CD4-positive, alpha-beta T cell treated with Interleukin-17A for 1 hour (primary cell): Measurements from ENCODE around the gene LRRC75A.
"Not testable (repeated sequence)": the region's sequence is repeated elsewhere in the genome, so short reads cannot be mapped to it uniquely, and the experiment has no call there.

Source experiments
- DNase-seq: peaks from one replicate; pipeline ENCODE4 v3.0.0-alpha.2; 2020

The LRRC75A gene

DNA sequence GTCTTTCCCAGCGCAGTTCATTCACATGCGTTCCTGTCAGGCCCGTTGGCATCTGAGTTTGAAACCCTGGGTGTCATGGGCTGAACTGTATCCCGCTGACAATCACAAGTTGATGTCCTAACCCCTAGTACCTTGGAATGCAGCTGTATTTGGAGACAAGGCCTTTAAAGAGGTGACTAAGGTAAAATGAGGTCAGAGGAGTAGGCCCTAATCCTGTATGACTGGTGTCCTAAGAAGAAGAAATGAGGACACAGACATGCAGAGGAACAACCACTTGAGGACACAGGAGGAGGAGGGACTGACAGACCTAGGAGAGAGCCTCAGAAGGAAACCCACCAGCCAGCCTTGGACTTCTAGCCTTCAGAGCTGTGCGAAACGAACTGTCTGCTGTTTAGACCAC is 43.5 kb downstream of the LRRC75A start:
- DNase-seq, result no peak

- DNase-seq, result no peak
Observed at GRCh38 chr17:16447676-16448075, 44.3 kb downstream of the LRRC75A start.

DNA sequence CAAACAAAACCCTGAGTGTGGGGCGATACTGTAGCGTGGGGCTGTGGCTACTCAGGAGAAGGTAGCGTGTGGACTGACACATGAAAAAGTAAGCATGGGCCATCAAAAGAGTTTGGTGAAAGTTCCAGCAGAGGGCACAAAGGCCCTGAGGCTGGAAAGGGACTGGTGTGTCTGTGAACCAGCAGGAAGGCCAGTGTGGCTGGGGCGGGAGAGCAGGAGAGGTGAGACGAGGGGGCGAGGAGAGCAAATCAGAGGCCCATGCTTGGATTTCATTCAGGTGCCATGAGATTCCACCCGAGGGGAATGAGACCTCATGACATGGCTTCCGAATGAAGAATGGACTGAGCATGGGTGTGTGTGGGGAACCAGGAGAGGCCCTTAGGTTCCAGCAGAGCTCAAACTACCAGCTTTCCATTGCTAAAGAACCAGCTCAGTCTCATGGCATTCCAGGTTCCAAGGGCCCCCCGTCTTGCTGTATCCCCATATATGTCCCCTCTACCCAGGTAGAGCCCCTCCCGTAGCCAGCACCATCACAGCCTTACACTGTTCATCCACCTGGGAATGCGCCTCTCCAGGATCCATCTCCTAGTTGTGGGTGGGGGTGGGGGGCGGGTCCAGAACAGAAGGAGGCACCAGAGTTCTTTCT is 45.5 kb downstream of the LRRC75A start:
- no peak for DNase-seq

DNA sequence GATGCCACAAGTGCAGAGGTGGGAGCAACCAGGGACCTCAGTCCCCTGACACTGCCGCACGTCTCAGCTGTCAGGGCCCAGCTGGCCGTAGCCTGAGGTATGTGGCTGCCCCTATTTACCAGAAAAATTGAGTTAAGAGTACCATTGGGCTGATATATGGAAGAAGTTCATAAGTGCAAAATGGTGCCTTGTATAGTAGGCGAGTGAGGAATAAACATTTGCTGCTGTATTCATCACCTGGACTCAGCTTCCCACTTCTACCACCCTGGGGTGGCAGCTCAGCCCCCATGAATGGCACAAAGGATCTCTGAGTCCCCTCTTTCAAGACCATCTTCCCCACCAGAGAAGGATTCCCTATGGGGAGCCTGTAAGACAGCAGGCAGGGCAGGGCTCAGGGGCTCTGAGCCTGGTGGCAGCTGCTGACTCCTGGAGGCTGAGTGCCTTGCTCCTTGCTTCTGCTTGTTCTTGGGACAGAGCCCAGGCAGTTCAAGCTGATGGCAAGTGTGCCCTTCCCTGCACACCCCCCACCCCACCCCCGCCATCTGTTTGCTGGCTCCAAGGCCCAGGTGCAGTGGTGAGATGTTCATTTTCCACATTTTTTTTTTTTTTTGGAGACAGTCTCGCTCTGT is 47.6 kb downstream of the LRRC75A start:
- DNase-seq, result no peak

DNA sequence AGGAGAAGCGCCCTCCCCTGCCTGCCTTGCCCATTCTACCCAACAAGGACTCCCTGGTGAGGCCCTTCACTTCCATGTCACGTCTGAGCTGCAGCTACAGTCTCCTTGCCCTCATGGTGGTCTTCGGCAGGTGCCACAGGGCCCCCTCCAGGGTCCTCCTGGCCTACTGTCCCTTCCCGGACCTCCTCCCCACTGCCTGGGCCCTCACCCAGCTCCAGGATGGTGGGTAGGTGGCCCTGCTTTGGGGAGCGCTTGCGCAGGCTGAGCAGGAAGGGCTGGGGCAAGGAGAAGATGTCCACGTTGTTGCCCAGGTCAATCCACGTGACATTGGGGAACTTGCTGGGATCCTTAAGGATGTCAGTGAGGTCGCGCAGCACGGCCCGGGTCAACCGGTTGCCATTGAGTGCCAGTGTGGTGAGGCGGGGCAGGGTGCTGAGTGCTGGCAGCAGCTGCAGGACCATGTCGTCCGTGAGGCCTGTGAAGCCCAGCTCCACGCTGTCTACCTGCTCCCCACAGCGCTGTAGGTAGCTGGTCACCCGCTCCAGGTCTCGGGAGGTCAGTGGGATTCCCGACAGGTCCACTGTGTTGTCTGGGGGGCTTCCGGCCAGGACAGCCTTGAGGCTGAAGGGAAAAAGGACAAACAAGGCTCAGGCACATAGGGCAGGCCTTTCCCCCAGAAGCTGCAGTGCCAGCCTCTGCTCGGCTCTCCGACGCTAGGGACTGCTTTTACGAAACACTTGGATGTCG is 48.3 kb downstream of the LRRC75A start:
- DNase-seq, result no peak

DNA sequence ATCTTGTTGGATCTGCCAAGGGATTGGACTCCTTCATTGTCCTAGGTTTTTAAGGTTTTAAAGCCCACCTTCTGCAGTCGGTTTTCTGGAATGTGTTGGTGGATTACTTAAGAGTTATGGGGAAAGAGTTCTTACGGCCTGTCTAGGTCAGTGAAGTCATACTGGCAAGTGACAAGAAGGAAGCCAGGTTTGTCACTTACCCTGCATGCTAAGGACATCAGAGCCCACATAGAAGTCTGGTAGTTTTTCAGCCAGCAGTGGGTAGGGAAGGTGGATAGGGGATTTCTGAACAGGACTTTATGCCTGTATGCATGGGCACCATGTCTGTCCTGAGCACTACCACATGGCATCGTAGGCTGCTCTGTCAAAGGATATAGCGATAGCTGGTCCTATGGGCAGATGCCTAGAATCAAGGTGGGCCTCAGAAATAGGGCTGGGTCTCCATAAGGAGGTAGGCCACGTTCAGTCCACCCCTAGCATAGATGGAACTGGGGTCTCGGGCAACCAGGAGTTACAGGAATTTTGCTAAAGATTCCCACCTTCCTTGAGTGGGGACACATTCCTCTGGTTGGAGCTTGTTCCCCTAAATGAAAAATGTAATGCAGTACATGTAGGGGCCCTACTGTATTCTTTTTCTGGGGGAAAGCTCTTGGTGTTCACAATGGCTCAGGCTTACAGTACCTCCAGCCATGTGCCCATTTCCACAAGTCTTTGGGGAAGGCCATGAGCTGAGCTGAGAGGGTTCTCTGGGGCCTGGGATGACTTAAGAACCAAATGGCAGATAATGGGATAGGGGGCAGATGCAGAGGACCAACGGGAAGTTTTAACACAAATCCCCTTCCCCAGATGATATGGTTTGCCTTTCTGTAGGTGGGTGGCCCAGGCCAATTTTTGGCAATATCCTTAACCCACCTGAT is 49.1 kb downstream of the LRRC75A start:
- DNase-seq, result no peak

GRCh38 chr17:16442141-16442540 is 49.9 kb downstream of the LRRC75A start:
- DNase-seq, result no peak

GRCh38 chr17:16440901-16441629 is 50.9 kb downstream of the LRRC75A start:
- no peak for DNase-seq

DNA sequence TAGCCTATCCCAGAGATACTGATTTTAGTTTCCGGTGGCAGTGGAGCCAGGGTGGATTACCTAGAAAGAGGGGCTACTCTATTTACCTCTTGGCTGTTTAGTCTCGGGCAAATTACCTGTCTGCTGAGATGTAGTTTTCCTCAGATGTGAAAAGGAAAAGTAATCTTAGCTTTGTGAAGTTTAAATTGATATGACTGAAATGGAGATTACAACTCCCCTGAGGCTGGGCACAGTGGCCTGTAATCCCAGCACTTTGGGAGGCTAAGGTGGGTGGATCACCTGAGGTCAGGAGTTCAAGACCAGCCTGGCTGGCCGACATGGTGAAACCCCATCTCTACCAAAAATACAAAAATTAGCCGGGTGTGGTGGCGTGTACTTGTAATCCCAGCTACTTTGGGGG is 51.6 kb downstream of the LRRC75A start:
- not testable (repeated sequence) for DNase-seq

DNA sequence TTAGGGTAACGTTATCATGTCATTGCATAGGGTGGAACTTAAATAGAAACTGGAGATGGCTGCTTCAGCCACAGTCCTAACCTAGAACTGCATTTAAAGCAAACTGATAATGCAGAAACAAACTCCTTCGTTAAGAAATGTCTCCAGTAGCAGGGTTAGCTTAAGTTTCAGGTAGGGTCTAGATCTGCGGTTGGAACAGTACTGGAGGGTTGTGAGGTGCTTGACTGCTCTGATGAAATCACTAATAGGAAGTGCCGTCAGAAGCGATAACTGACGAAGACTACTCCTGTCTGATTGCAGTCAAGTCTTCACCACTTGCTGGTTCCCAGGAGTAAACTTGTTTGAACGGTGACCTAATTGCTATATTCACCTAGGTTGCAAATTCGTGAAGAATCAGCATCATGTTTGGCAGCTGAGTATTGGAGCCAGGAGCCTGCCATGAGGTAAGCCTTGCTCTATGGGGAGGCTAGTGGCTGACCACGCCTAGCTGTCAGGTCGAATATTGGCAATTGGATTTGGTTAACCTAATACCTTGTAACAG is 52.1 kb downstream of the LRRC75A start:
- DNase-seq, result peak; percentile 66

DNA sequence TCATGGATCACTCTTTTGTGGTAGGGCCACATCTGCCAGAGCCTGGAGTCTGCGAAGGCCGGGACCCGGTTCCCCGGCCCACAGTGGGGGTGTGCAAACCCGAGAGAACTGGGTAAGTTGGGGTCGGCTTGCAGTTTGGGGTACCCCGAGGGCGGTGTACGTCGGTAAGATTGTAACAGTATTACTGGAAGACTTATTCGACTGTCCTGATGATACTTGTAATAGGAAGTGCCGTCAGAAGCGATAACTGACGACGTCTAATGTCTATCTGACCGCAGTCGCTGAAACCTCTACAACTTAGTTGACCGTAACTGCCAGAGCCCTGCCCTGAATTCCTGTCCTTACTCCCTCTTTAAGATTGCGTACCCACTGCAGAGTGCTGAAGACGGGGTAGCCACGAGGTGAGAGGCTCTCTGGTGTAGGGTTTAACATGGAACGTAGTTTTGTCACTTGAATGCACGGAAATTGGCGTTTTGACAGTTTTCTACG is 52.6 kb downstream of the LRRC75A start:
- peak; percentile 55 for DNase-seq

GRCh38 chr17:16438557-16439302 is 53.3 kb downstream of the LRRC75A start:
- DNase-seq, result peak; percentile 98

DNA sequence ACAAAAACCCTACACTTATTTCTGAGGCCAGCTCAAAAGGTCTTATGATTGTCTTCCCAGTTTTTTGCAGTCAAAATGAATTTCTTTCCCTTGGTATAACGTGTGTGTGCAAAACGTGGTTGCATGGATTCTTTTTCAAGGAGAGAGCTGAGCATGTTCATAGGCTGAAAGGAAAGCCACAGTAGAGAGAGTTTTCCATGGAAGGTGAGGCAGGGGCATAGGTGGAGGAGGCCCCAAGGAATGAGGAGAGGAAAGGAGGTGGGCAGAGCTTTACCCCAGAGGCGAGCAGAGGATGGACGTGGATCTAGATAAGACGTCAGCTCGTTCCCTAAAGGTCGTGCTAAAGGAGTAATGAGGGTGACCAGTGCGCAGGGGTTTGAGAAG is 53.8 kb downstream of the LRRC75A start:
- DNase-seq, result no peak

GRCh38 chr17:16437083-16437482 is 54.9 kb downstream of the LRRC75A start:
- no peak for DNase-seq

- DNase-seq, result no peak
Observed at GRCh38 chr17:16435925-16436886, 55.8 kb downstream of the LRRC75A start.

DNA sequence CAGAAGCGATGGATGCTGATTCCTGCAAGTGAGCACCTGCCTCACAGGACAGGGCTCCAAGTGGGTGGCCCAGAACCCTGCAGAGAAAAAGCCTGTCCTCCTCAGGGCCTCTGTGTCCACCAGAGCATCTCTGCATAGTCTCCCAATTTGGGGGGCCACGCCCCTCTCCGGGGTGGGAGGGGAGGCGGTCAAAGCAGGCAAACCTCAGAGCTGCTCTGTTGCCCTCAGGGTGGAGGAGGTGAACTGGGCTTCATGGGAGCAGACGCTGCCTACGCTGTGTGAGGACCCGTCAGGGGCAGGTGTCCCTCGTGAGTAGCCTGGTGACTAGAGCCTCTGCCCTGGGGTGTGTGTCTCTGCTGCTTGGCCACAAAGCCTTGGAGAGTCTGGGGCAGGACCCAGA is 57.3 kb downstream of the LRRC75A start:
- DNase-seq, result no peak

DNA sequence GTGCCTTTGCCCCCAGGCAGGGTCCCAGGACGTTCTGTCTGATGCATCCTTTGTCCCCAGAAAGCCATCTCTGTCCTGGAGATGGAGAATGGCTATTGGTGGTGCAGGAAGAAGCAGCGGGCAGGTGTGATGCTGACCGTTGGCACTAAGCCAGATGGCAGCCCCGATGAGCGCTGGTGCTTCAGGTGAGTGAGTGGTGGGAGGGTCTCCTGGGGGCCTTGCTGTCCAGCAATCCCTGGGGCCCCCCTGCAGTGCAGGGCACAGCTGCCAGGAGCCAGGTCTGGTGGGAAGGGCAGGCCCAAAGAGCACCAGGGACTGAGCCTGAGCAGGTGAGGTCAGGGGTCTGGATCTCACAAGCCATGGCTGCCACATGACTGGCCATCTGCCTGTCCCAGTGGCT is 58.5 kb downstream of the LRRC75A start:
- DNase-seq, result no peak

DNA sequence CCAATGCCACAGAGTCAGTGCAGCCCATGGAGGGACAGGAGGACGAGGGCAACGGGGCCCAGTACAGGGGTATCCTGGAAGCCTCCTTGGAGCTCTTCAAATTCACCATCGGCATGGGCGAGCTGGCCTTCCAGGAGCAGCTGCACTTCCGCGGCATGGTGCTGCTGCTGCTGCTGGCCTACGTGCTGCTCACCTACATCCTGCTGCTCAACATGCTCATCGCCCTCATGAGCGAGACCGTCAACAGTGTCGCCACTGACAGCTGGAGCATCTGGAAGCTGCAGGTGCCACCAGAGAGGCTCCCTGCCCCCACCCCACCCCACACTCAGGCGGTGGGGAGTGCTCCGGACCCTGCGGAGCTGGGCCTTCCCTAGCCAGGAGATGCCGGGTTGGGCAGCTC is 60.0 kb downstream of the LRRC75A start:
- DNase-seq, result no peak

- no peak for DNase-seq
Observed at GRCh38 chr17:16430650-16431049, 61.3 kb downstream of the LRRC75A start.

GRCh38 chr17:16429083-16429482 is 62.9 kb downstream of the LRRC75A start:
- no peak for DNase-seq
